CD4-positive, alpha-beta memory T cell (primary cell): ENCODE data around the gene ANKRD39. TPM values are rescaled to one million over a fixed set of nuclear protein-coding genes. Genes with fewer than 3 reads are reported as not detected.
A peak's percentile ranks its signal among the peaks of the same experiment; 100 is the strongest.

Source experiments
- CTCF ChIA-PET: fragments of 350-600 bp; sonication (Branson Sonifier 250); formaldehyde crosslinking; loops from one replicate; lab custom pipeline; 2021; ENCODE audit warnings: inconsistent platforms; ENCODE audit not compliant: partially characterized antibody; lab: Charles Lee
- POLR2A ChIA-PET: fragments of 350-600 bp; sonication (Branson Sonifier 250); formaldehyde crosslinking; loops from one replicate; lab custom pipeline; 2021; ENCODE audit not compliant: partially characterized antibody; lab: Charles Lee
- DNase-seq, 5 donors: peaks; one replicate each; pipeline versions ENCODE4 v3.0.0 to v3.0.0-alpha.2; 2020 to 2022; ENCODE audit warnings: mixed read lengths in 1 of 5
- H3K27ac ChIP-seq: one replicate; pipeline ENCODE4 v1.7.0; 2013; ENCODE audit warnings: low read depth, low read length
- H3K27me3 ChIP-seq: 2 replicates; pipeline ENCODE4 v1.7.0; 2013; ENCODE audit warnings: mild to moderate bottlenecking, low read length, moderate library complexity; ENCODE audit not compliant: insufficient read depth
- H3K36me3 ChIP-seq: 2 replicates; pipeline ENCODE4 v1.7.0; 2013; ENCODE audit warnings: mild to moderate bottlenecking, low read length, moderate library complexity; ENCODE audit not compliant: insufficient read depth
- H3K4me1 ChIP-seq: 2 replicates; pipeline ENCODE4 v1.7.0; 2013; ENCODE audit warnings: mild to moderate bottlenecking, low read length, moderate library complexity; ENCODE audit not compliant: insufficient read depth
- H3K4me3 ChIP-seq, 2 donors: one replicate each; pipeline ENCODE4 v1.7.0; 2013; ENCODE audit warnings: low read length in 2 of 2, mild to moderate bottlenecking in 1 of 2
- H3K9me3 ChIP-seq, 2 donors: one replicate each; pipeline ENCODE4 v1.7.0; 2013; ENCODE audit warnings: low read length in 2 of 2, control low read depth in 1 of 2; ENCODE audit not compliant: control insufficient read depth in 1 of 2
- H3K27ac Mint-ChIP-seq, 7 donors: one replicate each; pipeline ENCODE4 v1.8.0; 2020 to 2021; ENCODE audit warnings: mixed read lengths in 7 of 7, mild to moderate bottlenecking in 6 of 7, inconsistent platforms in 3 of 7, moderate library complexity in 3 of 7
- H3K27me3 Mint-ChIP-seq, 2 donors: one replicate each; pipeline ENCODE4 v1.8.0; 2020 to 2021; ENCODE audit warnings: mixed read lengths in 2 of 2
- H3K36me3 Mint-ChIP-seq, 2 donors: one replicate each; pipeline ENCODE4 v1.8.0; 2020 to 2021; ENCODE audit warnings: mixed read lengths in 2 of 2, inconsistent platforms in 1 of 2, mild to moderate bottlenecking in 1 of 2
- H3K4me1 Mint-ChIP-seq, 4 donors: one replicate each; pipeline ENCODE4 v1.8.0; 2020 to 2021; ENCODE audit warnings: mixed read lengths in 4 of 4, mild to moderate bottlenecking in 1 of 4
- H3K4me3 Mint-ChIP-seq, 8 donors: one replicate each; pipeline ENCODE4 v1.8.0; 2020 to 2021; ENCODE audit warnings: mixed read lengths in 8 of 8, mild to moderate bottlenecking in 7 of 8, moderate library complexity in 6 of 8, inconsistent platforms in 3 of 8
- H3K9me3 Mint-ChIP-seq, 8 donors: one replicate each; pipeline ENCODE4 v1.8.0; 2020 to 2021; ENCODE audit warnings: mixed read lengths in 8 of 8, mild to moderate bottlenecking in 5 of 8, inconsistent platforms in 3 of 8, moderate library complexity in 1 of 8
- intact Hi-C: fragments of 100-400 bp; cut with micrococcal nuclease; formaldehyde crosslinking; loops from one replicate; pipeline ENCODE4 v1.15.1; 2023
- polyA plus RNA-seq, 2 donors: library from polyadenylated mRNA; unstranded; fragments of 300-500 nt; fragmentation: Illumina TruSeq; gene quantifications; one replicate each; pipeline ENCODE4 v1.2.3, GENCODE V29; 2021
- total RNA-seq, 2 experiments: library from RNA; stranded (reverse); gene quantifications; one replicate each; pipeline ENCODE4 v1.2.3, GENCODE V29; 2021

The ANKRD39 gene
- total and polyA plus RNA-seq, 4 experiments from 2014 or later = 18.7 to 42.5 (median 24.4) TPM

DNA sequence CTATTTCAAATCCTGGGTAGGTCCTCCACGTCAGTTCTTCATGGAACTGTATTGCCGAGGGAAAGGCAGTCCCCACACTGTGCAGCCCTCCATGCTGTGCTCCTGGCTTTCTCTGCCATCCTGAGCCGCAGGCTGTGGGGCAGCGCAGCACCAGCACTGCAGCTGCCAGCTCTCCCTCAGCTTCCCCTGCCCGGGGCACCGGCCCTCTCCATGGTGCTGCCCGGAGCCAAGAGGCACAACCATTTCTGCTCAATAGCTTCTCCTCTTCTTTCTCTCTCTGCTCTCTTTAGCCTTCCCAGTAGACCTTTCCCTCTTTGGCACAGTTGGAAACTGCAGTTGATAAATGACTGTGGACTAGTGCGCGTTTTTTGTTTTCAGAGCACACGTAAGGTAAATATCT lies 26.1 kb downstream of the ANKRD39 start:
- Mint-ChIP-seq H3K9me3 (no peaks in the 10 kb centered on the region), H3K27me3 (no peaks in the 10 kb centered on the region)

DNA sequence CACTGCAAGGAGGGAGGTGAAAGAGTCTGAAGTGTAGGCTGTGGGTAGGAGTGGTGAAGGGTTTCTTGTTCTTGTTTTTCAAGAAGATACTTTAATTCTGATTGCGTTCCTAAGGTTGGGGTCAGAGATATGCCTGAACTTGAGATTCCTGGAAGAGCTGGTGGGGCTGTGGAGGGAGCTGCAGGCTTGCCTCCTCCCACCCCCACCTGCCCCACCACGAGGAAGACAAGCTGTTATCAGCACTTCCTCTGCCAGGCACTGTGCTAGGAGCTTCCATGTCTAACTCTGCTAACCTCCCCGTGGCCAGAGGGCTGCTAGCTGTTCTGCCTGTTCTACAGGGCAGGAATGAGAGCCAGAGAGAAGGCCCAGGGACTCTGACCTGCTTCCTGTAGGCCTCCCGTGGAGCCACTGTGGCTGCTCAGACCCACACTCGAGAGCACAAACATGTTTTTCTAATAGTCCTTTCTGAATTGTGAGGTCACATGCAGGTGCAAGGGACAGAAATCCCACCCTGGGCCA lies 27.7 kb downstream of the ANKRD39 start:
- CTCF ChIA-PET = interaction anchor here (1.0 to 1.6 kb wide), 2 partner anchors 10 to 28 kb away, joined by 3 read pairs; partner anchors contain the start of gene ANKRD39
- no peaks in the 10 kb centered on the region for H3K27me3 ChIP-seq
- POLR2A ChIA-PET = interaction anchor here (1.1 kb wide), 1 partner anchor 14 kb away, joined by 3 read pairs; the partner anchor contains the start of gene CNNM3
- no peaks in the 10 kb centered on the region for H3K4me1 ChIP-seq
- no peaks in the 10 kb centered on the region for H3K9me3 Mint-ChIP-seq
- H3K4me3 ChIP-seq = no peak overlapping the region
- H3K9me3 ChIP-seq = no peaks in the 10 kb centered on the region
- H3K4me3 Mint-ChIP-seq = no peak overlapping the region
- peaks cover 67% of the 10 kb centered on the region for H3K36me3 ChIP-seq
- H3K4me1 Mint-ChIP-seq = peaks cover 0 to 6% (median under 1%) of the 10 kb centered on the region in 4 donors
- peaks cover 40 to 82% of the 10 kb centered on the region in 2 donors for H3K36me3 Mint-ChIP-seq
- no peaks in the 10 kb centered on the region for H3K27me3 Mint-ChIP-seq
- H3K27ac Mint-ChIP-seq = peak overlapping the region in 6 of 7 donors; percentile 23 to 83 (median 49)
- H3K27ac ChIP-seq = no peak overlapping the region
- intact Hi-C loops = no loop called here
- no peak for DNase-seq

More for the DNA sequence above, 26.1 kb downstream of the ANKRD39 start:
- Histone ChIP-seq H3K36me3 (peaks cover 60% of the 10 kb centered on the region), H3K4me1 (no peaks in the 10 kb centered on the region), H3K4me3 (no peak overlapping the region), H3K27me3 (no peaks in the 10 kb centered on the region), H3K9me3 (no peaks in the 10 kb centered on the region), H3K27ac (no peak overlapping the region)
- H3K4me1 Mint-ChIP-seq = peaks cover 0 to 4% (median 0%) of the 10 kb centered on the region in 4 donors
- no peak for DNase-seq
- no peak overlapping the region for H3K4me3 Mint-ChIP-seq
- ChIA-PET POLR2A (interaction anchor here (1.0 kb wide), 1 partner anchor 26 kb away, joined by 3 read pairs; the partner anchor contains the start of gene ANKRD39), CTCF (interaction anchor here (1.2 kb wide), 1 partner anchor 30 kb away, joined by 3 read pairs; no protein-coding TSS in a partner anchor)
- H3K36me3 Mint-ChIP-seq = peaks cover 41 to 73% of the 10 kb centered on the region in 2 donors
- intact Hi-C loops = loop anchor here (1.0 kb wide), 1 partner anchor 8 kb away; no protein-coding TSS in a partner anchor
- peak overlapping the region in 1 of 7 donors; percentile 63 for H3K27ac Mint-ChIP-seq

GRCh38 chr2:96828874-96829273 lies 28.9 kb downstream of the ANKRD39 start:
- no peaks in the 10 kb centered on the region for H3K4me1 ChIP-seq
- H3K36me3 ChIP-seq = peaks cover 74% of the 10 kb centered on the region
- ChIA-PET CTCF (no interaction called here), POLR2A (interaction anchor here (1.5 to 1.6 kb wide), 2 partner anchors 10 to 13 kb away, joined by 3 to 6 read pairs; partner anchors contain the start of gene CNNM3)
- DNase-seq = no peak
- no peak overlapping the region for H3K27ac ChIP-seq
- Mint-ChIP-seq H3K27ac (peak overlapping the region in 2 of 7 donors; percentile 25 to 70), H3K4me1 (peaks cover 0 to 8% (median 5%) of the 10 kb centered on the region in 4 donors), H3K27me3 (no peaks in the 10 kb centered on the region), H3K4me3 (no peak overlapping the region), H3K36me3 (peaks cover 36 to 84% of the 10 kb centered on the region in 2 donors), H3K9me3 (no peaks in the 10 kb centered on the region)
- no peaks in the 10 kb centered on the region for H3K9me3 ChIP-seq
- H3K27me3 ChIP-seq = no peaks in the 10 kb centered on the region
- H3K4me3 ChIP-seq = no peak overlapping the region
- intact Hi-C loops = no loop called here

DNA sequence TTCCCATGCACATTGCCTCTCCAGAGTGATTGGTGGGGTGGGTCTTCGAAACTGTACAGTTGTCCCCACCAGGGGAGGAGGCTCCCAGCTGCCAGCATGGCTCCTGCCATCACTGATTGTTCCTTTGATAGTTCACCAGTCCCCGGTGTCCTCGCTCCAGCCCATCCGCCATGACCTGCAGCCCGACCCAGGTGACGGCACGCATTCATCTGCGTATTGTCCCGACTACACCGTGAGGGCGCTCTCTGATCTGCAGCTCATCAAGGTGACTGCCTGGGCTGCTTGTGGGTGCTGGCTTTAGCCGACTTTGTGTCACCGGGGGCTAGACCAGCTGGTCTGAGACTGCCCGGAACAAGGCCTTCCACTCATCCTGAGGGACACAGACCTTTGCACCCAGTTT lies 29.4 kb downstream of the ANKRD39 start:
- ChIA-PET POLR2A (interaction anchor here (1.5 to 1.6 kb wide), 2 partner anchors 10 to 12 kb away, joined by 3 to 6 read pairs; partner anchors contain the start of gene CNNM3), CTCF (no interaction called here)
- Histone ChIP-seq H3K9me3 (no peaks in the 10 kb centered on the region), H3K27me3 (no peaks in the 10 kb centered on the region), H3K27ac (no peak overlapping the region), H3K36me3 (peaks cover 74% of the 10 kb centered on the region), H3K4me3 (no peak overlapping the region), H3K4me1 (no peaks in the 10 kb centered on the region)
- Mint-ChIP-seq H3K27ac (no peak overlapping the region), H3K27me3 (no peaks in the 10 kb centered on the region), H3K4me1 (peaks cover 0 to 12% (median 6%) of the 10 kb centered on the region in 4 donors), H3K9me3 (no peaks in the 10 kb centered on the region), H3K36me3 (peaks cover 34 to 81% of the 10 kb centered on the region in 2 donors), H3K4me3 (no peak overlapping the region)
- intact Hi-C loops = no loop called here
- DNase-seq = no peak

DNA sequence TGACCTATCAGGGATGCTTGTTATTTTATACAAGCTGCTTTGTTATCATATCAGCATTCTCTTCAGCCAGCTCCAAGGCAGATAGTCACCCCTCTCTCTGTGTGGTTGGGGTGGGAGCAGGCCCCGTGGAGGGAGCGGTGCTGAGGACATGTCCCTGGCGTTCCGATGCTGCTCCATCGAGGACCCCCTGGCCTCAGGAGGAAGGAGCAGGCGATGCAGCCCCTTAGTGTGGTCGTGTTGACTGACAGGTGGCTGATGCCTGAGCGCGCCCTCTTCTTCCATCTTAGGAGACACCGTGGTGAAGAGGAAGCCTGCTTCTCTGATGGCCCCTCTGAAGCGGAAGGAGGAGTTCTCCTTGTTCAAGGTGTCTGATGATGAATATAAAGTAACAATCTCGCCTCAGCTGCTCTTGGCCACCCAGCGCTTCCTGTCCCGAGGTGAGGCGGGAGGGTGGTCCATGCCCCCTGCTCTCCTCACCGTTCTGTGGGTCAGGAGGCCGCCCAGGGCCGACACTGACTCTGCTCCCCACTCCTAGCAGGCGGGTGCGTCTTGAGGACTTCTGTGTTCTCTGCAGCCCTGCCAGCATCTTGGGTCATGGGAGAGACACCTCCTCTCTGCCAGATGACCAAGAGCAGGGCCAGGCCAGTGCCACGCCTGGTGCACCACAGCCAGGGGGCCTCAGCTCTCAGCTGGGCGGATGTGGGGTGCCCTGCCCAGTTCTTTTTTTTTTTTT lies 31.1 kb downstream of the ANKRD39 start:
- H3K27me3 Mint-ChIP-seq = no peaks in the 10 kb centered on the region
- Histone ChIP-seq H3K27ac (no peak overlapping the region), H3K27me3 (no peaks in the 10 kb centered on the region), H3K4me1 (no peaks in the 10 kb centered on the region), H3K36me3 (peaks cover 73% of the 10 kb centered on the region), H3K4me3 (no peak overlapping the region), H3K9me3 (no peaks in the 10 kb centered on the region)
- DNase-seq = no peak
- no peak overlapping the region for H3K27ac Mint-ChIP-seq
- peaks cover 2 to 19% (median 10%) of the 10 kb centered on the region in 4 donors for H3K4me1 Mint-ChIP-seq
- peaks cover 26 to 72% of the 10 kb centered on the region in 2 donors for H3K36me3 Mint-ChIP-seq
- POLR2A ChIA-PET = interaction anchor here (2.8 kb wide), 1 partner anchor 10 kb away, joined by 9 read pairs; the partner anchor contains the start of gene CNNM3
- intact Hi-C loops = no loop called here
- CTCF ChIA-PET = interaction anchor here (0.7 kb wide), 2 partner anchors 132 to 133 kb away, joined by 3 to 4 read pairs; no protein-coding TSS in a partner anchor
- no peaks in the 10 kb centered on the region for H3K9me3 Mint-ChIP-seq
- no peak overlapping the region for H3K4me3 Mint-ChIP-seq

DNA sequence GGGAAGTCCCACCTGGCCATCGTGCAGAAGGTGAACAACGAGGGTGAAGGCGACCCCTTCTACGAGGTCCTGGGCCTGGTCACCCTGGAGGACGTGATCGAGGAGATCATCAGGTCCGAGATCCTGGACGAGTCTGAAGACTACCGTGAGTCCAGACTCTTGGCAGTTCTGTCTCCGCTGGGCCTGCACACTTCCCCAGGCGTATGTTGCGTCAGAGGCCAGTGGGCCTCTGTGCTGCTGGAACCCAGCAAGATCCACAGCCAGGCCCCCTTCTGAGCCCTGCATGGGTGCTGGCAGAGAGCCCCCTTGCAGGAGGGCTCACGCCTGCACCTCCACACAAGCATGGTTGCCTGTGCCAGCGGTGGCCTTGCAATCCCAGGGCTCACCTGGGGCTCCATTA lies 32.8 kb downstream of the ANKRD39 start:
- H3K4me1 ChIP-seq = peaks cover 16% of the 10 kb centered on the region
- no peaks in the 10 kb centered on the region for H3K27me3 ChIP-seq
- ChIA-PET POLR2A (interaction anchor here (1.2 to 2.8 kb wide), 2 partner anchors 8 to 33 kb away, joined by 3 to 9 read pairs; partner anchors contain the start of genes ANKRD39 and CNNM3), CTCF (no interaction called here)
- no peak overlapping the region for H3K4me3 Mint-ChIP-seq
- peaks cover 17 to 36% (median 25%) of the 10 kb centered on the region in 4 donors for H3K4me1 Mint-ChIP-seq
- no peak overlapping the region for H3K4me3 ChIP-seq
- intact Hi-C loops = no loop called here
- H3K36me3 Mint-ChIP-seq = peaks cover 17 to 65% of the 10 kb centered on the region in 2 donors
- no peaks in the 10 kb centered on the region for H3K9me3 ChIP-seq
- H3K27ac Mint-ChIP-seq = no peak overlapping the region
- H3K9me3 Mint-ChIP-seq = no peaks in the 10 kb centered on the region
- no peaks in the 10 kb centered on the region for H3K27me3 Mint-ChIP-seq
- H3K36me3 ChIP-seq = peaks cover 66% of the 10 kb centered on the region
- no peak for DNase-seq
- H3K27ac ChIP-seq = no peak overlapping the region
